Dedifferentiated amniotic fluid mesenchymal stem cell (primary cell): ENCODE data around the gene CLDND2.

Experiments used
- DNase-seq: peaks from one replicate; pipeline ENCODE4 v3.0.0-alpha.2; 2016; ENCODE audit errors: extremely low spot score

CLDND2 gene

GRCh38 chr19:51354742-51355148, 14.1 kb downstream of the CLDND2 start:
- no peak for DNase-seq

GRCh38 chr19:51354103-51354741, 14.6 kb downstream of the CLDND2 start:
- DNase-seq, result no peak

DNA sequence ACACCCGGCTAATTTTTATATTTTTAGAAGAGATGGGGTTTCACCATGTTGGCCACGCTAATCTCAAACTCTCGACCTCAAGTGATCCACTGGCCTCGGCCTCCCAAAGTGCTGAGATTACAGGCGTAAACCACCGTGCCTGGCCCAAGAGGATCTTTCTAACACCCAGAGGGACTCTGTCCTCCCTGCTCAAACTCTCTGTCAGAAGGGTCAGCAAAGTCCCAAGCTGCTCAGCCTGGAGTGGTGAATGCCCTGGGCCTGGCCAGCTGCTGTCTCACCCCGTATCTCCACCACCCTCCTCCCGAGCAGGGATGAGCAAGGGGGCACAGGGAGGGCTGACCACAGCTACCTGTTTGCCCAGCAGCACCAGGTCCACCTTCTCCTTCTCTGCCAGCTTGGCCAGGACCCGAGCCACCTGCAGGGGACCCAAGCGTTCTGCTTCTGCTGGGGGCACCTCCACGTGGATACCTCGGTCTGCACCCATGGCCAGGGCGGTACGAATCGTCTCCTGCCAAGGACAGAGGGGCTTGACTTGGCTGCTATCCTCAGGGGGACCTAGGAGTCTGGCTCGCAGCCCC, 15.9 kb downstream of the CLDND2 start:
- no peak for DNase-seq

GRCh38 chr19:51351266-51351990, 17.4 kb downstream of the CLDND2 start:
- DNase-seq, result no peak

DNA sequence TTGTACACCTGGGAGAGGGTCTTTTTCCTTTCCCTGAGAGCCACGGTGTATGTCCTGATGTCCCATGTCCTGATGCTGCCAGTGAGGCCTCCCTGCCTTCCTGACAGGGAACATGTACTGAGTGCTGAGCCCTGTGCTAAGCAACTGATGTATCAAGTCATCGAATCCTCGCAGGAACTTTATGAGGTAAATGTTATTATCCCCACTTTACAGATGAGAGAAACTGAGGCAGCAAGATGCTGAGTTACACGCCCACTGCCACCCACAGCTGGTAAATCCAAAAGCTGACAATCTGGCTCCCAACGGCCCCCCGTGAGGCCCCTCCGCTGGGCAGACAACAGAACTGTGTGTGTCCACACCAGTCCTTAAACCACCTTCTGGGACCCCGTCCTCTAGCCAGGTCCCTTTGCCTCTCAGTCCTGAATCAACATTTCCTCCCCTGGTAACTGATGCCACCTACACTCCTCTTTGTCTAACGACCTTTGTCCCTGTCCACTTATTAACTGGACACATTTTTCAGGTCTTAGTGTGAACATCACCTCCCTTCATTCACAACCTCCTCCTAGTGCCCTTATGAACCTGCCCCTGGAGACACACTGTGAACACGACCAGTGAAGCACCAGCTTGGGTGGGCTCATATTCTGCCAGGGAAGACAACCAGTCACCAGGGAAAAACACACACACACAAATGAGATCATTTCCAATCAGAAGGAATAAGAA, 21.4 kb downstream of the CLDND2 start:
- no peak for DNase-seq

DNA sequence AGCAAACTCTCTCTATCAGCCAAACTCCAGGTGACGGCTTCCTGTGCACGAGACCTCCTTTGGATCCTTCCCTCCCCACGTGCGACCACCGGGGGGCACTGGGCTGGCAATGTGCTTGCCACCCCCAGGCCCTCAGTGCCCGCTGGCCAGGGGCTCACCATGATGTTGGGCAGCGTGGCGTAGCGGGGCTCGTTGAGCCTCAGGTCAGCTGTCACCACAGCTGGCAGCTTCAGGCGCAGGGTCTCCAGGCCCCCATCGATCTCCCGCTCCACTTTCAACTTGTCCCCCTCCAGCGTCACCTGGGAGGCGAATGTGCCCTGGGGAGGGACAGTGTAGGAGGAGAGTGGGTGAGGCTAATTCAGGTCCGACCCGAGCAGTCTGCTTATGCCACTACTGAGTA, 22.1 kb downstream of the CLDND2 start:
- no peak for DNase-seq

- DNase-seq, result no peak
These were observed 23.7 kb downstream of the CLDND2 start for GRCh38 chr19:51345076-51345620.

GRCh38 chr19:51342631-51343569, 25.9 kb downstream of the CLDND2 start:
- no peak for DNase-seq

GRCh38 chr19:51341976-51342580, 26.7 kb downstream of the CLDND2 start, which contains the start of gene VSIG10L:
VSIG10L (minus strand) TSS chr19:51342139; CDS start chr19:51342124, 15 bp downstream.
- DNase-seq, result no peak

DNA sequence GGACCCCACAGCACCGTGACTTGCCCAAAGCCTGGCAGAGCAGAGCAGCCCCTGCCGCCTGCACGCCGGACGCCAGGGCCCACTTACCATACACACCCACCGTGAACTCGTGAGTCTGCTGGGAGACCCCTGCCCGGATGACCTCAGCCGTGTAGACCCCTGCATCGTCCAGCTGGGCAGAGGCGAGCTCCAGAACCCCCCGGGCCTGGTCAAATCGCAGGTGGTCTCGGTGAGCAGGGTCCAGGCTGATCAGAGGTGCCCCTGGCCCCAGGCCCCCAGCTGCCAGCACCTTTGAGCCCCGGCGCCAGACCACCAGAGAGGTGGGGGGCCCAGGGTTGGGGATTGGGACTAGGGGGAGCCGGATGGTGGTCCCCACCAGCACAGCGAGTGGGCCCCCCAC, 27.7 kb downstream of the CLDND2 start:
- DNase-seq, result no peak

DNA sequence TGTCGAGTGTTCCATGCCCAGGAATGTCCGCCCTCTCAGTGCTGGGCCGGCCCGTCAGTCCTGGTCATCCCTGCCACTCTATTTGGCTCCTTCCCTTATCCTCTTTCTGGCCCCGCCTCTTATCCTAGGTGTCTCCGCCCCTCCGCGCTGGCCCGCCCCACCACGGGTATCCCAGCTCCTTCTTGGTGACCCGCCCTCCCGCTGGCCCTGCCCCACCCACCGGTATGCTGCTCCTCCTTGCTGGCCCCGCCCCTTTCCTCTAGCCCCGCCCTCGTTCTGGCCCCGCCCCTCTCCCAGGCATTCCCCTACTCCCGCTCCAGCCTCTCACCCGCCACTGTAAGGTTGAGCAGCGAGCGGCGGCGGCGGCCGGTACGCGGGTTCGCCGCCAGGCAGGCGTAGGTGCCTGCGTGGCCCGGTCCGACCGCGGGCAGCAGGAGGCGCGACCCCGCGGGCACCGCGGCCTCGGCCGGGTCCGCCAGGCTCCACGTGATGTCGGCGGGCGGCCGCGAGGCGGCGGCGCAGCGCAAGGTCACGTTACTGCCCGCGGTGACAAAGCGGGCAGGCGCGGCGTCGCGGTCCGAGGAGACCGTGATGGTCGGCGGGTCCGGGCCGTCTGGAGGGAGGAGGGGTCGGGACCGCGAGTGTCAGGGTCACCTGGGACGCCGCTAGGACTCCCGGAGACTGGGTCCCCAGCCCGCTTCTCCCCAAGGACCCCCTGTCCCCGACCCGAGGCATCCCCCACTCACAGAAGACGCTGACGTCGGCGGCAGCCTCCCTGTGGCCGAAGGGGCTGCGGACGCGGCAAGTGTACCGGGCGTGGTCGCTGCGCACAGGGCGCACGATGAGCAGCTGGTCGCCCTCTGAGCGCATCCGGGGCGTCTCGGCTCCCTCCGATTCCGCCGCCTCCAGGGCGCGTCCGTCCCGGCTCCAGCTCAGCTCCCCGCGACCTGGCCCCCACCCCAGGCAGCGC, 28.8 kb downstream of the CLDND2 start:
- peak; percentile 98 for DNase-seq

DNA sequence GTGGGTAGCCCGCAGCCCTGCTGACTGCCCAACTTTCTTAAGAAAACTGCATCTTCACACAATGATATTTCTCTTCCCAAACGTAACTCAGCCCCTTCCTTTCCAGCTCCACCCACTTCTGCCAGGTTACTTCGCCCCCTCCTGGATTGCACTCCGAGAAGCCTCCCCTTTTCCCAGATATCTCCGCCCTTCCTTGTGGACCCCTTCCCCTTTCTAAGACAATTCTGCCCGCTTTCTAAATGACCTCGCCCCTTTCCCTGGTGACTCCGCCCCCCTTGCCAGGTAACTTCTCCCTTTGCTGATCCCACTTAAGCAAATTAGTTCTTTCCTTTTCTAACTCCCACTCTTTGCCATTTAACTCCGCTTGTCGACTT, 29.5 kb downstream of the CLDND2 start:
- DNase-seq, result no peak

DNA sequence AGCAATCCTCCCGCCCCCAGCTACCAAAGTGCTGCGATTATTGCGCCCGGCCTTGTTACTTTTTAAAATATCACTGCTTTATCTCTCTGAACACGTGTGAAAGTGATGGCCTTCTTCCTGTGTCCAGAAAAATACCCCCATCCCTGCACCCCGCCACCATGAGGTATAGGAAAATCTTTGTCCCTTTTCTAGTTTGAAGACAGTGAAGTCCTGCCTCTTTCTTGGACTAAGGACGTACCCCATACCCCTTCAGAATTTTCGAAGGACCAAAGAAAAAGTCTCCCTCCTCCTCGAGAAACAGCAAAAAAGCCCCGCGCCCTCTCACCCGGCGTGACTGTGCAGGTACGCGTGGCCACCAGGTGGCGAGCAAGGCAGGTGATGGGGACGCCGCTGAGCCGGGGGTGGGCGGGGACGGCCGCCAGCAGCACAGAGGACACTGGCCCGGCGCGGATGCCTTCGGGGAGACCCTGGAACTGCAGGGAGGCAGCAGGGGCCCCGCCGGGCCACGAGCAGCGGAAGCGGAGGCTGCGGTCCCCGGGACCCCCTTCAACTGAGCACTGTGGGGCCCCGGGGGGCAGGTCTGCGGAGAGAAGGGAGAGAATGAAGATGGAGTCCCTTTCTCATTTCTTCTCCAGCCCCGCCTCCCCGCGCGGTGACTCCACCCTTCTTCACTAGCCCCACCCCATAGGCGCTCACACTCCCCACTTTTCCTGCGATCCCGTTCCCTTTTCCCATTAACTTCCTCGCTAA, 30.1 kb downstream of the CLDND2 start:
- peak; percentile 56 for DNase-seq

DNA sequence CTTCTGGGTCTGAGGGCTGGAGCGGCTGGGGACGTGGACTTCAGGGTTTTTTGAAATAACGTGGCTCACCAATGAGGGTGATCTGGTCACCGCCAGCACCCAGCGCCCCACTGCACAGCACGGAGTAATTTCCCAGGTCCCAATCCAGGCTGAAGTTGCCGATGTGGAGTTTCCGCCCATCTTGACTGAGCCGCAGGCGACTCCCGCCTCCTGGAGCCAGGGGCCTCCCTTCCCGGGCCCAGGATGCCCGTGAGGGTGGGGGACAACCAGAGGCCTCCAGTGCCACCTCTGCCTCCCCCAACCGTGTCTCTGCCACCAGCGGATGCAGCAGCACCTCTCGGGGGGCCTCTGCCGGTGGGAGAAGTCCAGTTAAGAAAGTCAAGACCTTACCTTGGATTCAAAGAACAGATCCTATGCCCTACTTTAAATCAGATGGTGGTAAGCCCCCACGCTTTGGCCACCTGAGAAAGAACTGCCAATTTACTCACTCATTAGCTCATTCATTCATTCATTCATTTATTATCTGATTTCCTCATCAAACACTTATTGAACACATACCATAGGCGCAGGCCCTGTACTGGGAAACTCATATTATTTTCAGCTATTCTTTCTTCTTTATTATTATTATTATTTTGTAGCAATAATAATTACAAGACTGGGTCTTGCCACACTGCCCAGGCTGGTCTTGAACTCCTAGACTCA, 30.8 kb downstream of the CLDND2 start:
- no peak for DNase-seq

DNA sequence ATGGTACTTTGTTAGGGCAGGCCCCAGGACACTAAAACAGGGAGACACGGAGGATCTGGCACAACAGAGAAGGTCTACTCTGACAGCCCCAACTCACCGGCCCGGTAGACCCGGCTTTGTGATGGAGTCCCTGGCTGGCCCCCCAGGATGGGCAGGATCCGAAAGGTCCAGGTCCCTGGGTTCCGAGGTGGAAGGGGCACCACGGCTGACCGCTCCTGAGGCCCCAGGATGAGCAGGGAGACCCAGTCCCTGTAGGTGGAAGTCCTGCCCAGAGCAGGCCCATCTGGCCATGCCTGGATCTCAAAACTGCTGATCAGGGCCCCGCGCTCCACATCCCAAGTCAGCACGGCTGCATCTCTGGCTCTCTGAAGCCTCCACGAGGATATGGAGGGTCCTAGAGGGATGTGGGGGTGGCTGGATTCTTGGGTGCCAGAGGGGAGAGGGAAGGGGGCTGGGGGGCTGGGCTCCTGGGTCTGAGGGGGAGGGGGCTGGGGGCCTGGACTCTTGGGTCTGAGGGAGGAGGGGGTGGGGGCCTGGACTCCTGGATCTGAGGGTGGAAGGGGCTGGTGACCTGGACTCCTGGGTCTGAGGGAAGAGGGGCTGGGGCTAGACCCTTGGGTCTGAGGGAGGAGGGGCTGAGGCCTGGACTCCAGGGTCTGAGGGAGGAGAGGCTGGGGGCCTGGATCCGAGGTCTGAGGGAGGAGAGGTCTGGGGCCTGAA, 31.5 kb downstream of the CLDND2 start:
- no peak for DNase-seq

- DNase-seq, result no peak
These were observed 34.9 kb downstream of the CLDND2 start for GRCh38 chr19:51333836-51334460.

GRCh38 chr19:51331716-51332115, 37.1 kb downstream of the CLDND2 start:
- DNase-seq, result no peak
